GM21528 (cell line): ENCODE results near the gene CYB561D1.
"Not testable (repeated sequence)": the region's sequence is repeated elsewhere in the genome, so short reads cannot be mapped to it uniquely, and the experiment has no call there.

Experiments used
- ATAC-seq: cut with Tn5 transposase; IDR thresholded peaks from one replicate; pipeline ENCODE4 v1.9.1; 2021; ENCODE audit warnings: mild to moderate bottlenecking, moderate library complexity; ENCODE audit not compliant: unreplicated experiment, low FRiP score

The CYB561D1 gene, protein sequence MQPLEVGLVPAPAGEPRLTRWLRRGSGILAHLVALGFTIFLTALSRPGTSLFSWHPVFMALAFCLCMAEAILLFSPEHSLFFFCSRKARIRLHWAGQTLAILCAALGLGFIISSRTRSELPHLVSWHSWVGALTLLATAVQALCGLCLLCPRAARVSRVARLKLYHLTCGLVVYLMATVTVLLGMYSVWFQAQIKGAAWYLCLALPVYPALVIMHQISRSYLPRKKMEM

GRCh38 chr1:109493805-109494539 lies at the start of gene CYB561D1:
Gene CYB561D1, plus strand, starts transcription at chr1:109494094. Its CDS starts 46 bp downstream, at chr1:109494140.
- peak; percentile 82 for ATAC-seq

DNA sequence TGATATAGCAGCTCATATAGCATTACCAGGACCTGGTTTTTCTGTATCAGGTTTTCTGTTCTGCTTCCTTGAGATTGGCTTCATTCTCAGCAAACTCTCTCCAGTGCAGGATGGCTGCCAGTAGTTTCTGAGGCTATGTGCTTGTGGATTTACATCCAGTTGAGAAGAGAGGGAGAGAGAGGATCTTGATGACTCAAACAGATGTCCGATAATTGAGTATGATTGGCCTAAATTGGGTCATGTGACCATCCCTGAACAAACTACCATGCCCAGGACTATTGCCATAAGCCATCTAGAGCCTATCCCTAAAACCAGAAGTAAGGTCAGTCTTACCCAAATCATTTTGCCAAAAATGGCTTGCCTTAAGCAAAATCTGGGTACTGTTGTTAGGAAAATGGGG lies 49.5 kb upstream of the CYB561D1 start:
- ATAC-seq, result no peak

GRCh38 chr1:109445949-109446695 lies 47.8 kb upstream of the CYB561D1 start:
- not testable (repeated sequence) for ATAC-seq

GRCh38 chr1:109447524-109447923 lies 46.4 kb upstream of the CYB561D1 start:
- no peak for ATAC-seq

DNA sequence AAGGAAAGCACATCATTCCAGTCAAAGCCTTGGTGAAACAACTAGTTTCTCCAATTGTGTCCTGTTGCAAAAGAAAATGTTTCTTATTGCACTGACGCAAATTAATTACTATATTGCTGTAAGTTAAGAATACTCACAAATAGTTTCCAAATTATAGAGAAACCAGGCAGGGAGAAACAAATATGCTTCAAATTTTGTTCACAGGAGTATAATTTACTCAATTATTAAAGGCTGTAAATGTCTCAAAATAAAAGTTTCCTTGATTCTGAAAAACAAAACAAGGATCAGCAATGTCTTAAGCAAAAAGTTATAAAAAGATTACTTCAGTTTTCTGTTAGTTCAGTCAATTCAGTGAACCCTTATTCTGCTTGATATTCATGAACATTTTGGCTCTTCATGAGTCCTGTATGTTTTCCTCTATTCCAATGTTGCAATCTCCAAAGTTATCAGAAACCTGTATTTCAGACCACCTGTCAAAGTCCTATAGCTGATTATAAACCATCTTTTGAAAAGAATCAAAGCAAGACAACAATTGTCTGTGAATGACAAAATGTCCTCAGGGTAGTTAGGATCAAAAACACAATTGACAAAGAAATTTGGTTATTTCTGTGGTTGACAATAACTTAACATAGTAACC lies 39.3 kb upstream of the CYB561D1 start:
- ATAC-seq, result no peak

- ATAC-seq, result no peak
Measured at GRCh38 chr1:109457819-109458218, 36.1 kb upstream of the CYB561D1 start.

GRCh38 chr1:109466125-109466451 lies 27.8 kb upstream of the CYB561D1 start:
- no peak for ATAC-seq

- no peak for ATAC-seq
Measured at GRCh38 chr1:109466452-109467300, 27.2 kb upstream of the CYB561D1 start, which contains the start of gene SYPL2. Gene SYPL2, plus strand, starts transcription at chr1:109466546. Its CDS starts 298 bp downstream, at chr1:109466844.

DNA sequence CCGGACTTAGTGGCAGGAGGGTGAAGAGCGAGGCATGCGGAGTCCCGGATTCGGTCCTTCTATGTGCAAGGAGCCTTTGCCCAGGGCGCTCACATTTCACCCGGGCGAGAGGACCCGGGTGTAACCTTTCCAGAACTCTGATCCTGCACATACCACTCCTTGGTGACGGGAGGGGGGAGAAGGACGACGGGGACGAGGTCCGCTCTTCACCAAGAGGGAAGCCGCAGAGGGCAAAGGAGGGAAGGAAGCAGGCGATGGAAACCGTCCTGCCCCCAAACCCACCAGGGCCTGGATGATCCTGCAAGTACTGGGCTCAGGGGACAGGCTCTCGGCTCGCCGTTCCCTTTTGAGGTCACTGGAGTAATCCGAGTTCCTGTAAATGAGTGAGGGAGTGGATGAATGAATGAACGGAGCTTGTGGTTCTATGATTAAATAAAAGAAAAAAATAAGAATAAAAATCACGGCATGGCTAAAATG lies 26.6 kb upstream of the CYB561D1 start:
- ATAC-seq, result no peak

DNA sequence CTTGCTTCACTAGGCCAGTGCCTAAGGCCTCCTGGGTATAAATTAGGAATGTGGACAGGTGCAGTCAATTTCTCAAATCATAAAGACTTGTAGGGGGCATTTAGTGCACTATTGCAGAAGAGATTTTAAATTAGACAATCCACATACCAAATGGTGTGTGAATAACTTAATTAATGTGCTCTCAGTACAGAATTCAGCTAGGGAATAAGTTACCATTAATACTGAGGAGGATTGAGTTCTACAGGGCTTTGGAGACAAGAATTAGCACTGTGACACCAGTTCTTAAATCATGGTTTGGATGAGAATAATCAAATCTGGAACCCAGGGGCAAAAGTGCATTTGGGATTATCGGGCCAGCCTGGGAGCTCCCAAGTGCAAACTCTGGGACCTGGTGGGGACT lies 25.8 kb upstream of the CYB561D1 start:
- ATAC-seq, result no peak

DNA sequence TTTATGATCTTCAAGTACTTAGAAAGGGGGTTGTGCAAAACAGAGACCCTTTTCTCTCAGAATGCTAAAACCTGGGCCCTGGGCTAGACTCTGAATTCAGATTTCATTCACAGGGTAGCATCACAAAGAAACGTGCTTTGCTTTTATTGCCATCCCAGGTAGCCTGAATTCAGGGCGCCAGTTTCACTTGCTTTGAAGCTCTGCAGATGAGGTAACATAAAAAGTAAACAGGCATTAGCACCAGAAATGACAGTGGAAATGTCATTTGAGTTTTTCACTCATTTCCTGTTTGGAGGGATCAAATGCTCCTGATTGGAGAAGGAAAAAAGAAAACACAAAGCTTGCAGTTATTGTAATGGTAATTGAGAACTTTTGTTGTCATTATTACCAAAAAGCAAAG lies 25.0 kb upstream of the CYB561D1 start:
- ATAC-seq, result no peak

GRCh38 chr1:109470245-109470644 lies 23.6 kb upstream of the CYB561D1 start:
- ATAC-seq, result no peak

GRCh38 chr1:109472779-109473178 lies 21.1 kb upstream of the CYB561D1 start:
- no peak for ATAC-seq

DNA sequence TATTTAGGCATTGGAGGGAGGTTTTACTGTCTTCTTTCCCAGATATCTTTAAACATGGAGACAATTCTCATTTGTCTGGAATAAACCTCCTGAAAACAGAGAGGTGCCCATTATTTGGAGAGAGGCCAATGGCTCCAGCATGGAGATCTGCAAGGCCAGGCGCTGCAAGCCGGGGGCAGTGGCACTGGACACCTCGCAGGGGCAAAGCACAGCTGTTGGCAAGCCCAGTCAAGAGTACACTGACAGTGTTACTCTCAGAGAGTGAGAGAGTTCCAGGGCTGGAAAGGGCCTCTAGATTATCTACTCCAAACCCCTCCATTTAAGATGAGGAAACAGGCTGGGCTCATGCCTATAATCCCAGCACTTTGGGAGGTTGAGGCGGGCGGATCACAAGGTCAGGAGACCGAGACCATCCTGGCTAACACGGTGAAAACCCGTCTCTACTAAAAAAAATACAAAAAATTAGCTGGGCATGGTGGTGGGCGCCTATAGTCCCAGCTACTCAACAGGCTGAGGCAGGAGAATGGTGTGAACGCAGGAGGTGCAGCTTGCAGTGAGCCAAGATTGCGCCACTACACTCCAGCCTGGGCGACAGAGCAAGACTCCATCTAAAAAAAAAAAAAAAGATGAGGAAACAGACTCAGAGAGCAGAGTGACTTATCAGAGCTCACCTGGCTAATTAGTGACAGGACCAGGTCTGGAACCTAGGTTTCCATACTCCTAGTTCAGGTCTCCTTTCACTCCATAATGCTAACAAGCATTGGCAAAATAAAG lies 20.4 kb upstream of the CYB561D1 start:
- ATAC-seq, result not testable (repeated sequence)

DNA sequence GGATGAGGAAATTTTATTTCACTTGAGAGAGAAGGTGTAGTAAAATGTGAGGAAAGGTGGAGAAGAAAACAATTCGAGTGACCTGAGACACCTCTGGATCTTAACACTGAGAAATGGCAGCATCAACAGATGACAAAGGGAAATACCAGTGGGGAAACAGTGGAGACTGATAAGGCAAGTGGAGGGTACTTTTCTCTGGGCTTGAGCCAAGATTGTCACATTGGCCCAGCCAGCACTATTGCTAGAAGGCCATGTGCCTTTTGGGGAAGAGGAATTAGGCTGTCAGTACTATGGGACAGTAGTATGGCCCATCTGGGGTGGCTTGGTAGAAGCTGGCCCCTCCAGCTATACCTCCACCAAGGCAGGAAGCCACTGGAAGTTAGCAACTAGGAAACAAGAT lies 19.2 kb upstream of the CYB561D1 start:
- ATAC-seq, result no peak

DNA sequence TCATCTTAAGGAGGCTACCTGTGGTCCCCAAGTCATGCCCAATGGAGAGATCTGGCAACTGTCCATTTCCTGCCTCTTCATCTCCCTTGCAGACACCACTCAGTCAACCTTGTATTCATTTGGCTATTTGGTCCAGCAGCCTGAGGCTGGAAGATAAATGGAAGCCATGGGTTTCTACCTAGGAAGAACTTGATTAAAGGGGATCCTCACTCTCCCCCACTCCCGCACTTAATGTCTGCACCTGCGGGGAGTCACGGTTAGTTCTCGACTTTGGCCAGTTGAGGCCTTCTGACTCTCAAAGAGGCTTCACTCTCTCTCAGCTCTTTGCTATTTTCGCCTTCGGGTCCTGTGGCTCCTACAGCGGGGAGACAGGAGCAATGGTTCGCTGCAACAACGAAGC lies 18.6 kb upstream of the CYB561D1 start:
- no peak for ATAC-seq

GRCh38 chr1:109476825-109477224 lies 17.1 kb upstream of the CYB561D1 start:
- ATAC-seq, result no peak

DNA sequence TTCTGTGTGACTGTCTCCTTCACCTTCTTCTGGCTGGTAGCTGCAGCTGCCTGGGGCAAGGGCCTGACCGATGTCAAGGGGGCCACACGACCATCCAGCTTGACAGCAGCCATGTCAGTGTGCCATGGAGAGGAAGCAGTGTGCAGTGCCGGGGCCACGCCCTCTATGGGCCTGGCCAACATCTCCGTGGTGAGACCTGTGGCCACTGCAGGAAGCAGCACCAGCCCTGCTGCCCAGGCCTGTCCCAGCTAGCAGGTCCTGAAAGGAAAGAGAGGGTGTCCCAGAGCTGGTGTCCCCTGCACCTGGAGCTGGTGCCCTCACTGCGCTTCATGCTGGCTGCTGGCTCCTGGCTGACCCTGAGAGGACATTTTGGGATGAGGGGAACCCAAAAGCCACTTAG lies 16.1 kb upstream of the CYB561D1 start:
- ATAC-seq, result no peak

- no peak for ATAC-seq
Measured at GRCh38 chr1:109478806-109479205, 15.1 kb upstream of the CYB561D1 start.
